Adipocyte (in vitro differentiated cells): Measurements from ENCODE around the gene RAD18.
A peak's percentile ranks its signal among the peaks of the same experiment; 100 is the strongest.

Experiments used
- DNase-seq: peaks from one replicate; pipeline ENCODE4 v3.0.0-alpha.2; 2015; ENCODE audit warnings: low read depth
- H3K27me3 ChIP-seq: replicated peaks from 2 replicates; pipeline ENCODE4 v1.7.0; 2013; ENCODE audit warnings: mild to moderate bottlenecking, low read length, moderate library complexity; ENCODE audit not compliant: control insufficient read depth, insufficient read depth
- H3K36me3 ChIP-seq: 2 replicates; pipeline ENCODE4 v1.7.0; 2013; ENCODE audit warnings: low read length, mild to moderate bottlenecking, moderate library complexity; ENCODE audit not compliant: control insufficient read depth, insufficient read depth, severe bottlenecking
- H3K4me1 ChIP-seq: 2 replicates; pipeline ENCODE4 v1.7.0; 2013; ENCODE audit warnings: mild to moderate bottlenecking, low read length, moderate library complexity; ENCODE audit not compliant: control insufficient read depth, insufficient read depth
- H3K4me3 ChIP-seq: 2 replicates; pipeline ENCODE4 v1.7.0; 2013; ENCODE audit warnings: mild to moderate bottlenecking, low read length, moderate library complexity
- H3K9ac ChIP-seq: 2 replicates; pipeline ENCODE4 v1.7.0; 2013; ENCODE audit warnings: mild to moderate bottlenecking, low read length, moderate library complexity
- H3K9me3 ChIP-seq: 2 replicates; pipeline ENCODE4 v1.7.0; 2013; ENCODE audit warnings: mild to moderate bottlenecking, low read length, moderate library complexity; ENCODE audit not compliant: control insufficient read depth

RAD18 gene

DNA sequence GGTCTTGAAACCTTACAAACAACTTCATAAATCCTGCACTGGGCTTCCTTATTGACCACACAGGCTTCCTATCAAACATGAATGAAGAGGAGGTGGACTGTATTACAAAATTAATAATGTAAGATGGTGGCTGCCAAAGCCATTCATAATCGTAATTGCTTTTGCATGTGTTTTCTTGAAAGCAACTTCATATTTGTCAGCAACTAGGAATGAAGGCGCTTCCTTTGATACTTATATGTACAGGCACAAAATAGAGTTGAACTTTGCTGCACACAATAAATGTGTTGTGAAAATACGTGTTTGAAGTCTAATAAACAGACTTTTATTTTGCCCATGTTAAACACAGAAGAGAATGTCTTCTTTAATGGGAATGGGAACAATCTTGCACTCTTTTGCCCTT lies 121.8 kb downstream of the RAD18 start:
- Histone ChIP-seq H3K27me3 (no peaks in the 10 kb centered on the region), H3K36me3 (no peaks in the 10 kb centered on the region), H3K9ac (no peak overlapping the region), H3K9me3 (no peaks in the 10 kb centered on the region), H3K4me1 (peaks cover 18% of the 10 kb centered on the region), H3K4me3 (no peak overlapping the region)
- no peak for DNase-seq

DNA sequence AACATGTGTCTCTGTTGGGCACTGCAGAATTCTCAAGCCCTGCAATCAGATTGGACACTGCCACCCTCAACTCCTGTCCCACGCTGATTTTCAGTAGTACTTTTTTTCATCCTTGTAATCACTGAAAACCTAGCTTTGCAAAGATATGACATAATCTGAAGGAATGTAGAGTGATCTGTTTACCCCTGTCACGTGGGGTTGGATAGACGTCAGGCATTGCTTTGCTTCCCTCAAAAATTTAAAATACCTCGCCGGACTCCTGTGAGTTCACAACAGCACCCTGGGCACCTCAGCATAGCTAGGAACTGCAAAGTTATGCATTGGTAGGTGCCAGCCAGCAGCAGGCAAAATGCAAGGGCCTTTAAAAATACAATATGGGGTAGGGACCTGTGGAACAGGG lies 122.7 kb downstream of the RAD18 start:
- no peaks in the 10 kb centered on the region for H3K27me3 ChIP-seq
- DNase-seq, result peak; percentile 59
- H3K36me3 ChIP-seq, result no peaks in the 10 kb centered on the region
- H3K9ac ChIP-seq, result no peak overlapping the region
- no peak overlapping the region for H3K4me3 ChIP-seq
- H3K4me1 ChIP-seq, result peaks cover 11% of the 10 kb centered on the region
- H3K9me3 ChIP-seq, result no peaks in the 10 kb centered on the region

DNA sequence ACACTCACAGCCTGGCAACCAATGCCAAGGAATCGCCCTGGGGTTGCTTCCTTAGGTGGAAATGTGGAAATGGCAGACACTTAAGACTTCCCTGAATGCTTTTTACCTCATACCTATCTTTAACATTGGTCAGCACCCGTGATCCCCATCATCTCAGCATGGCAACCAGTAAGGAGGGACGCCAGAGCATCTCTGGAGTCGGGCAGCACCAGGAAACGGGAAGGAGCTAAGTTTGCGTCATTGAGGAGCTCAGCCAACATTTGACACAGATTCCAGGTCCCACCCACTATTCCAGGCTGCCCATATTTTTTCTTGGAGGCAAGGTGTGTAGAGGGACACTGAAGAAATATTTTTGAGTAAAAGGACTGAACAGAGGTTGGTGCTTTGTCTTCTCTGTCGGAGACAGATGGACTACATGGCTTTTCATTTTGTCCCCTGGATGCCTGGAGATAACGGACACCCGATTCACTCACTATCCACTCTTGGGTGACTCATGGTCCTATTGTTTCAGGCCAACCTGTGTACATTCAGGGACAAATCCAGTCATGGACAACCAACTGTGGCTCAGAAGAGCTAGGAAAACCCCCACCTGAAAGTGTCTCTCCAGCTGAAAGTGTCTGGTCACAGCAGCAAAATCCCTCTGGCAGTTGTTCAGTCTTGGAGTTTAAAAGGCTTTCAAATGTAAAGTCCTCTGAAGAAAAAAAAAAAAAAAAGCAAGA lies 123.5 kb downstream of the RAD18 start:
- H3K36me3 ChIP-seq, result no peaks in the 10 kb centered on the region
- H3K9me3 ChIP-seq, result no peaks in the 10 kb centered on the region
- no peak overlapping the region for H3K4me3 ChIP-seq
- peaks cover 10% of the 10 kb centered on the region for H3K4me1 ChIP-seq
- H3K9ac ChIP-seq, result no peak overlapping the region
- no peaks in the 10 kb centered on the region for H3K27me3 ChIP-seq
- DNase-seq, result no peak

DNA sequence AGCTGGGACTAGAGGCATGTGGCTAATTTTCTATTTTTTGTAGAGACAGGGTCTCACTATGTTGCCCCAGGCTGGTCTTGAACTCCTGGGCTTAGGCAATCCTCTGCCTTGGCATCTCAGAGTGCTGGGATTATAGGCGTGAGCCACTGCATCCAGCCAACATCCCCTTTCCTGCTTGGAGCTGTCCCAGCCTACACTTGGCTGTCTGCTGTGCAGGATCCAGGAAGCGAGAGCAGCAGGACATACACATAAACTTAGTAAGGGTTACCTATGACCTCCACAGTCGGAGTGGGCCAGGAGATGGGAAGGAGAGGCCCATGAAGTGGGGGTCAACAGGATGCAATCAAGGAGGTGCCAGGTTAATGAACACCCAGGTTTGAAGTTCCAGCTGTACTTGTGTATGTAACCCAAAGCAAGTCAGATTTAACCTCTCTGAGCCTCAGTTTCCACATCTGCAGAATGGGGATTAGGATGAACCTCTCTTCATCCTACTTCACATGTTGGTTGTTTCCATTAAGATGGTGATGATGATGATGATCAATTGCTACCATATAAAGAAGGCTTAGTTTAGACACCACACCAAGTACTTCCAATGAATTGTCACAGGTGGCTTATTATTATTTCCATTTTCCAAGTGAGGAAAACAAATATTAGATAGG lies 124.4 kb downstream of the RAD18 start:
- H3K27me3 ChIP-seq, result no peaks in the 10 kb centered on the region
- no peaks in the 10 kb centered on the region for H3K36me3 ChIP-seq
- H3K9ac ChIP-seq, result no peak overlapping the region
- H3K4me3 ChIP-seq, result no peak overlapping the region
- peaks cover 10% of the 10 kb centered on the region for H3K4me1 ChIP-seq
- DNase-seq, result no peak
- no peaks in the 10 kb centered on the region for H3K9me3 ChIP-seq

DNA sequence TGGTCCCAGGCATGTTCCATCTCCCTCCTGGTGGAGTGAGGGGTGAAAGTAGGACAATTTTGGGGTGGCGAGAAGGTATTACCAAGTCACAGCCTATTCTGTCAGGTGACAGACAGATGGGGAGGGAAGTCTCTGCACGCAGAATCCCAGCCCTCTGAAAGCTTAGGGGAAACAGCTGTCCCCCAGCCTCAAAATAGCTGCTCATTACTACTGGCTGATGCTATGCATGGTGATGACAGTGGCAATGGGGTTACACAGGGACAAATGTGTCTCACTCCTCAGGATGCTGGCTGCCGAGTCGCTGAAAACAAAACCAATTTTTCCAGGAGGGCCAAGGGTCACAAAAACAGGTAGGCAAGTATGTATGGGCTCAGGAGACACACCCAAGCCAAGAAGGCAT lies 125.0 kb downstream of the RAD18 start:
- H3K36me3 ChIP-seq, result no peaks in the 10 kb centered on the region
- peaks cover 10% of the 10 kb centered on the region for H3K4me1 ChIP-seq
- no peaks in the 10 kb centered on the region for H3K27me3 ChIP-seq
- no peak for DNase-seq
- H3K9me3 ChIP-seq, result no peaks in the 10 kb centered on the region
- no peak overlapping the region for H3K9ac ChIP-seq
- H3K4me3 ChIP-seq, result no peak overlapping the region

DNA sequence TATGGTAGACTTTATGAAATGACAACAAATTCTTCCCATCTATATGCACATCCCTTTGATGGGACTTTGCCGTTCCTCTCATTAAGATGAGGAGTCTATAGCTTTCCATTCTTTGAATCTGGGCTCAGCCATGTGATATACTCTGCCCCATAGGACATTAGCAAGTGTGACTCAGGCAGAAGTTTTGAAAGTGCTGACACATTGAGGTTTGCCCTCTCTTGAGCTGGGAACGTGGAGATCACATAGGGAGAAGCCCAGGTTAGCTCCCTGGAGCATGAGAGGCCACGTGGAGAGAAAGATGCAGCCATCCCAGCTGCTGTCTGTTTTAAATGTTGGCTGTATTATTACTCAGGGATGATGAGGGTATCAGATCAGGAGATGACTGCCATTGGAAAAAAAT lies 126.1 kb downstream of the RAD18 start:
- Histone ChIP-seq H3K36me3 (no peaks in the 10 kb centered on the region), H3K4me3 (no peak overlapping the region), H3K27me3 (no peaks in the 10 kb centered on the region), H3K4me1 (peaks cover 10% of the 10 kb centered on the region), H3K9me3 (no peaks in the 10 kb centered on the region), H3K9ac (no peak overlapping the region)
- DNase-seq, result peak; percentile 50

DNA sequence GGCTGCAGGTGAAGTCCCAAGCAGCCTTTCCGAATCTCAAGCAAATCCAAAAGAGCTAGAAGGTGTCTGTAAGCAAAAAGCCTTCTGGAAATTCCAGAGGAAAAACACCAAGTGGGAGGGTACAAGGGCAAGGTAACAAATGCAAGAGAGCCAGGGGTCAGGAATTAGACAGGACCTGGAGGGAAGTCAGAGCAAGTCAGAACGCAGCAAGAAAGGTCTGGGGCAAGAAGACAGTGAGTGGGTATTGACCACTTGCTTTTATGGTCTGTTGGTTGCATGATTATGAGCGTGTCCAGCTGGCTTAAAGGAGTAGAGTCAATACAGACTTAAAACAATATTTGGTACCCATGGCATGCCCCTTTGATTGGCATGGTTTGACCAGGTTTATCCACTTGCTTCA lies 127.2 kb downstream of the RAD18 start:
- H3K27me3 ChIP-seq, result no peaks in the 10 kb centered on the region
- no peak for DNase-seq
- no peak overlapping the region for H3K9ac ChIP-seq
- no peaks in the 10 kb centered on the region for H3K36me3 ChIP-seq
- peaks cover 6% of the 10 kb centered on the region for H3K4me1 ChIP-seq
- no peaks in the 10 kb centered on the region for H3K9me3 ChIP-seq
- H3K4me3 ChIP-seq, result no peak overlapping the region

DNA sequence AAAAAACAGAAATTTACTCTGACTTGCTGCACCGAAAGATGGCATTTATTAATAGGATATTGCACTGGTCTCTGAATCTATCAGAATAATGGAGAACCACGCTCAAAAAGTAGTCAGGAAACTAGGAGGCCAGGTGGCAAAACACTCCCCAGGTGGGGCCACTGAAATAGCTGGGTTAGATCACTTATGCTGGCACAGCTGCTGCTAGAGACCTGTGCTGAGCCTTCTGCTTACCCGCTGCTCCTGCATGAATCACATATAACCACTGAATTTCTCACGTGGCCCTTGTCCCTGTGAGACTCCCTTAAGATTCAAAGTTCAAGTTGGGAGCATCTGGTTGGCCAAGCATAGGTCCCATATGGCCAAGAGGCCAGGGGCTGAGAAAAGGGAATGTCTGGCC lies 127.9 kb downstream of the RAD18 start:
- Histone ChIP-seq H3K9me3 (no peaks in the 10 kb centered on the region), H3K36me3 (no peaks in the 10 kb centered on the region), H3K4me3 (no peak overlapping the region), H3K27me3 (no peaks in the 10 kb centered on the region), H3K4me1 (peaks cover 6% of the 10 kb centered on the region), H3K9ac (no peak overlapping the region)
- DNase-seq, result no peak

DNA sequence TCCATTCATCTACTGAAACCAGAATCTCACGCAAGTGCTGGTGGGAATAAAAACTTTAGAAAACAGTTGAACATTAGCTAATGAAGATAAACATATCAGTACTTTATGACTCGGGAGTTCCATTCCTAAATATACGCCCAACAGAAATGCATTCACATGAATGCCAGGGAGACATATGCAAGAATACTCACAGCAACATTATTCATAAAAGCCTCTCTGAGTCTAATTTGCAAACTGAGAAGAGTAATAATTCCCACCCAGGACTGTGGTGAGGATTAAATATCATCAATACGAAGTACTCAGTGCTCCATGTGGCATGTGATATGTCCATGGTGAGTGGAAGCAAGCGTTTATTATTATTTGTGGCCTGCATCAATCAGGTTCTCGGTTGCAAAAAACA lies 128.3 kb downstream of the RAD18 start:
- Histone ChIP-seq H3K9me3 (no peaks in the 10 kb centered on the region), H3K9ac (no peak overlapping the region), H3K36me3 (no peaks in the 10 kb centered on the region), H3K27me3 (no peaks in the 10 kb centered on the region), H3K4me3 (no peak overlapping the region), H3K4me1 (peaks cover 6% of the 10 kb centered on the region)
- no peak for DNase-seq

DNA sequence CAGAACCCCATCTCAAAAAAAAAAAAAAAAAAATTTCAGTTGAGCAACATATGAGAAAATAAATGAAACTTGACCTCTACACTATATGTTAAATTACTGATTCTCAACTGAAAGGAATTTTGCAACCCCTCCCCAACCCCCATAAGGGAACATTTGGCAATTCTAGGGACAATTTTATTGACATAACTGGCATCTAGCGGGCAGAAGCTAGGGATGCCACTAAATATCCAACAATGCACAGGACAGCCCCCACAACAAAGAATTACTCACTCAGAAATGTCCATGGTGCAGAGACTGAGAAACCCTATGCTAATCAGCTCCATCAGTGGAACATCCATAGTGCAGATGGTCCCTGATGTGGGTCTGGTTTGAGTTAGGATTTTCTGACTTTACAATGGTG lies 135.6 kb downstream of the RAD18 start:
- peaks cover 9% of the 10 kb centered on the region for H3K9me3 ChIP-seq
- no peak overlapping the region for H3K9ac ChIP-seq
- H3K4me3 ChIP-seq, result no peak overlapping the region

More for the DNA sequence above, 135.6 kb downstream of the RAD18 start:
- Histone ChIP-seq H3K36me3 (no peaks in the 10 kb centered on the region), H3K4me1 (peaks cover 4% of the 10 kb centered on the region), H3K27me3 (no peaks in the 10 kb centered on the region)
- no peak for DNase-seq
